A549 (cell line): ENCODE measurements around the gene RAD23B. TPM values are rescaled to one million over a fixed set of nuclear protein-coding genes. Genes with fewer than 3 reads are reported as not detected.
"Not testable (repeated sequence)": the region's sequence is repeated elsewhere in the genome, so short reads cannot be mapped to it uniquely, and the experiment has no call there.

Experiments
- ATAC-seq, 2 experiments: fragments of 200-7000 bp in 1 of 2; fragments of >200 bp in 1 of 2; cut with Nextera tagmentation in 1 of 2; cut with Tn5 transposase in 1 of 2; 3 replicates each; pipeline versions ENCODE4 v1.8.0 to v1.9.1; 2018 to 2020; ENCODE audit warnings: mild to moderate bottlenecking in 1 of 2, moderate library complexity in 1 of 2
- CTCF ChIA-PET: fragments of 300-600 bp; sonication (Branson Sonifier 250); formaldehyde crosslinking; extraction: SDS; loops from one replicate; lab custom pipeline; 2021; ENCODE audit warnings: antibody characterized with exemption, inconsistent platforms; lab: Yijun Ruan, JAX
- POLR2A ChIA-PET: fragments of 350-600 bp; formaldehyde crosslinking; extraction: SDS; loops from one replicate; lab custom pipeline; 2021; ENCODE audit warnings: antibody characterized with exemption, inconsistent platforms; lab: Yijun Ruan, JAX
- DNase-seq, 2 experiments: peaks; one replicate each; pipeline versions ENCODE4 v3.0.0 to v3.0.0-alpha.2; 2011 to 2016; ENCODE audit warnings: low read depth in 1 of 2, low spot score in 1 of 2
- FAIRE-seq: peaks from 2 replicates; lab custom pipeline; 2011; peaks lifted over from hg19 to GRCh38; lab: Jason Lieb, UNC
- H3K27ac ChIP-seq, 2 experiments: fragments of >200 bp; sonication (Bioruptor Twin); formaldehyde crosslinking; 3 replicates each; pipeline ENCODE4 v1.5.1; 2016 to 2017
- H3K4me1 ChIP-seq: fragments of >200 bp; sonication (Bioruptor Twin); formaldehyde crosslinking; 3 replicates; pipeline ENCODE4 v1.6.1; 2016
- H3K4me2 ChIP-seq: fragments of >200 bp; sonication (Bioruptor Twin); formaldehyde crosslinking; 3 replicates; pipeline ENCODE4 v1.6.1; 2016
- H3K4me3 ChIP-seq: fragments of >200 bp; sonication (Bioruptor Twin); formaldehyde crosslinking; 3 replicates; pipeline ENCODE4 v1.5.1; 2016
- H3K9me3 ChIP-seq: fragments of >200 bp; sonication (Bioruptor Twin); formaldehyde crosslinking; 3 replicates; pipeline ENCODE4 v1.6.1; 2016
- BCL3 ChIP-seq: fragments of >200 bp; sonication (Bioruptor Twin); formaldehyde crosslinking; IDR thresholded peaks from 3 replicates; pipeline ENCODE4 v1.6.1; 2016
- BHLHE40 ChIP-seq: IDR thresholded peaks from 2 replicates; pipeline ENCODE4 v1.6.1; 2012; ENCODE audit warnings: low read depth, low read length, inconsistent platforms
- CBX2 ChIP-seq: fragments of 200-600 bp; sonication (generic); IDR thresholded peaks from 2 replicates; pipeline ENCODE4 v1.6.1; 2016; ENCODE audit warnings: low read depth, mild to moderate bottlenecking, borderline replicate concordance
- CTCF ChIP-seq: fragments of >200 bp; sonication (Bioruptor Twin); formaldehyde crosslinking; IDR thresholded peaks from 3 replicates; pipeline ENCODE4 v1.5.1; 2016
- EHF ChIP-seq: fragments of 250-450 bp; sonication (Bioruptor Pico); IDR thresholded peaks from 2 replicates; pipeline ENCODE4 v1.5.0; 2020; ENCODE audit warnings: mild to moderate bottlenecking
- ELK1 ChIP-seq: fragments of 150-350 bp; IDR thresholded peaks from 2 replicates; pipeline ENCODE4 v1.6.1; 2014; ENCODE audit warnings: low read depth, mild to moderate bottlenecking, low read length
- FOSB ChIP-seq: fragments of 250-450 bp; sonication (Bioruptor Pico); IDR thresholded peaks from 2 replicates; pipeline ENCODE4 v1.5.0; 2020; ENCODE audit warnings: mild to moderate bottlenecking, moderate library complexity
- HES2 ChIP-seq: fragments of >200 bp; sonication (Bioruptor Twin); formaldehyde crosslinking; IDR thresholded peaks from 2 replicates; pipeline ENCODE4 v1.6.1; 2016
- HEYL ChIP-seq: fragments of 250-450 bp; sonication (Bioruptor Pico); IDR thresholded peaks from 2 replicates; pipeline ENCODE4 v1.8.0; 2021; ENCODE audit warnings: mild to moderate bottlenecking, moderate library complexity
- KDM1A ChIP-seq: fragments of 200-600 bp; sonication (generic); IDR thresholded peaks from 2 replicates; pipeline ENCODE4 v1.6.1; 2016; ENCODE audit warnings: low read depth, mild to moderate bottlenecking
- KDM5A ChIP-seq: fragments of 200-600 bp; sonication (generic); IDR thresholded peaks from 2 replicates; pipeline ENCODE4 v1.6.1; 2016; ENCODE audit warnings: antibody characterized with exemption, mild to moderate bottlenecking
- NFE2L2 ChIP-seq: fragments of 150-350 bp; conservative IDR thresholded peaks from 2 replicates; pipeline ENCODE4 v1.6.1; 2014; ENCODE audit warnings: low read length
- RFX5 ChIP-seq: fragments of 450-650 bp; IDR thresholded peaks from 2 replicates; pipeline ENCODE4 v1.7.1; 2014; ENCODE audit warnings: antibody characterized with exemption, mild to moderate bottlenecking, moderate library complexity
- RNF2 ChIP-seq: fragments of 200-600 bp; sonication (generic); IDR thresholded peaks from 2 replicates; pipeline ENCODE4 v1.6.1; 2016; ENCODE audit warnings: low read depth, mild to moderate bottlenecking, antibody characterized with exemption, moderate library complexity, borderline replicate concordance
- SREBF2 ChIP-seq: fragments of 450-650 bp; IDR thresholded peaks from 2 replicates; pipeline ENCODE4 v1.6.1; 2014; ENCODE audit warnings: mild to moderate bottlenecking, moderate library complexity
- TP53 ChIP-seq: fragments of 250-450 bp; sonication (Bioruptor Pico); IDR thresholded peaks from 2 replicates; pipeline ENCODE4 v1.5.0; 2021; ENCODE audit warnings: mild to moderate bottlenecking, moderate library complexity
- USF2 ChIP-seq: fragments of 450-650 bp; IDR thresholded peaks from 2 replicates; pipeline ENCODE4 v1.6.1; 2014; ENCODE audit warnings: antibody characterized with exemption
- WGBS: methylation state at CpG from one replicate; pipeline ENCODE4 v1.1.6; 2017; ENCODE audit errors: missing lambda C conversion rate; 5-methylcytosine and 5-hydroxymethylcytosine counted together
- polyA plus RNA-seq, 4 experiments: library from polyadenylated mRNA; depleted of rRNA in 3 of 4; stranded (reverse); fragments of >200 nt; fragmentation: RNase III in 1 of 4; extraction: RNeasy Plus Mini Kit Qiagen cat#74134 plus additional on column Dnase treatment in 1 of 4; gene quantifications; 2 replicates in 3 of 4; 3 replicates in 1 of 4; pipeline ENCODE4 v1.2.3, GENCODE V29; 2011 to 2017

Gene RAD23B
- polyA plus RNA-seq, 2 of the 4 experiments (the other 2 are of a cell fraction), result 136 to 195 TPM

GRCh38 chr9:107249665-107250285 is 33.3 kb upstream of the RAD23B start:
- H3K27ac ChIP-seq, result peak overlapping the region; percentile 71 to 87; a peak in 5 of 6 replicates
- TF ChIP-seq USF2, result no peak
- TF ChIP-seq HEYL (CRISPR knock-in tag), result no peak
- TF ChIP-seq, all 56 proteins: peak for 0
- peak overlapping the region; percentile 57; the same call in 2 of the 3 replicates for H3K4me2 ChIP-seq
- no peak for DNase-seq
- H3K4me3 ChIP-seq, result no peak overlapping the region
- ChIA-PET POLR2A (no interaction called here), CTCF (interaction anchor here (0.8 kb wide), 1 partner anchor 10 kb away, joined by 3 read pairs; no protein-coding TSS in a partner anchor)
- FAIRE-seq, result no peak
- 78% methylated on average over 2 of the region's 2 CpGs for WGBS
- H3K4me1 ChIP-seq, result peaks cover 22% of the 10 kb centered on the region
- H3K9me3 ChIP-seq, result no peaks in the 10 kb centered on the region
- ATAC-seq, result peak in 1 of 2 experiments; percentile 36; a peak in 1 of 6 replicates

GRCh38 chr9:107251756-107252322 is 31.2 kb upstream of the RAD23B start:
- 51% methylated on average over 4 of the region's 4 CpGs for WGBS
- peak in 1 of 2 experiments; percentile 26; a peak in 1 of 6 replicates for ATAC-seq
- no peak for FAIRE-seq
- Histone ChIP-seq H3K4me3 (no peak overlapping the region), H3K4me2 (peak overlapping the region; percentile 8; the same call in 1 of the 3 replicates), H3K9me3 (no peaks in the 10 kb centered on the region), H3K27ac (peak overlapping the region in 1 of 2 experiments; percentile 36; a peak in 1 of 6 replicates), H3K4me1 (peaks cover 22% of the 10 kb centered on the region)
- TF ChIP-seq KDM1A, result no peak
- TF ChIP-seq USF2, result no peak
- no peak for TF ChIP-seq FOSB (CRISPR knock-in tag)
- no peak for TF ChIP-seq NFE2L2
- no peak for TF ChIP-seq BCL3
- TF ChIP-seq CTCF, result no peak
- no peak for TF ChIP-seq BHLHE40
- no peak for TF ChIP-seq CBX2
- TF ChIP-seq SREBF2, result no peak
- no peak for TF ChIP-seq HES2
- TF ChIP-seq KDM5A, result no peak
- TF ChIP-seq RNF2, result no peak
- ChIA-PET POLR2A (no interaction called here), CTCF (interaction anchor here (0.6 to 1.8 kb wide), 5 partner anchors 10 to 115 kb away, joined by 3 to 10 read pairs (median 3); no protein-coding TSS in a partner anchor)
- DNase-seq, result peak in 1 of 2 experiments; percentile 26

- 85% methylated on average over 3 of the region's 3 CpGs for WGBS
- no peak for FAIRE-seq
- no peaks in the 10 kb centered on the region for H3K9me3 ChIP-seq
- ChIA-PET POLR2A (no interaction called here), CTCF (no interaction called here)
- H3K4me1 ChIP-seq, result peaks cover 6% of the 10 kb centered on the region; the same call in 1 of the 3 replicates
- H3K4me3 ChIP-seq, result no peak overlapping the region
- DNase-seq, result no peak
- no peak for ATAC-seq
- TF ChIP-seq USF2 (no peak), TP53 (CRISPR knock-in tag) (no peak), EHF (CRISPR knock-in tag) (no peak), NFE2L2 (no peak), ELK1 (no peak), RFX5 (no peak)
- H3K27ac ChIP-seq, result no peak overlapping the region
- no peak overlapping the region for H3K4me2 ChIP-seq
These were observed 24.2 kb upstream of the RAD23B start for GRCh38 chr9:107258919-107259318.

- 85% methylated on average over 13 of the region's 13 CpGs for WGBS
- H3K4me2 ChIP-seq, FAIRE-seq, POLR2A ChIA-PET, H3K4me3 ChIP-seq, H3K9me3 ChIP-seq, H3K4me1 ChIP-seq, H3K27ac ChIP-seq, DNase-seq, ATAC-seq: not testable (repeated sequence)
- CTCF ChIA-PET, result interaction anchor here (0.6 to 2.8 kb wide), 5 partner anchors 8 to 236 kb away, joined by 3 to 10 read pairs (median 4); no protein-coding TSS in a partner anchor
These were observed 23.2 kb upstream of the RAD23B start for GRCh38 chr9:107259751-107260313.
